ENCODE data around the gene ADAMTSL4.

- no peak for TF ChIP-seq CTCF (IDR thresholded peaks at IDR 0.05)
- TF ChIP-seq POLR2A (IDR thresholded peaks at IDR 0.05), result no peak
These were observed 57.4 kb downstream of the ADAMTSL4 start for GRCh38 chr1:150606463-150607142.

Data from lower leg skin (tissue), 3 donors.